Ectodermal cell (in vitro differentiated cells): Measurements from ENCODE around the gene SEZ6.

Experiments
- H3K27ac ChIP-seq: 2 replicates; pipeline ENCODE4 v1.7.0; 2013; ENCODE audit warnings: mild to moderate bottlenecking, low read depth, low read length; ENCODE audit not compliant: insufficient read depth, poor library complexity, severe bottlenecking
- H3K27me3 ChIP-seq: 2 replicates; pipeline ENCODE4 v1.7.0; 2013; ENCODE audit warnings: mild to moderate bottlenecking, low read length; ENCODE audit not compliant: insufficient read depth, control insufficient read depth, poor library complexity, severe bottlenecking
- H3K36me3 ChIP-seq: one replicate; pipeline ENCODE4 v1.7.0; 2013; ENCODE audit warnings: low read length; ENCODE audit not compliant: control insufficient read depth, insufficient read depth
- H3K4me1 ChIP-seq: one replicate; pipeline ENCODE4 v1.7.0; 2013; ENCODE audit warnings: low read length; ENCODE audit not compliant: control insufficient read depth, insufficient read depth
- H3K4me3 ChIP-seq: 2 replicates; pipeline ENCODE4 v1.7.0; 2013; ENCODE audit warnings: low read depth, low read length, control low read depth; ENCODE audit not compliant: insufficient read depth
- H3K9me3 ChIP-seq: 2 replicates; pipeline ENCODE4 v1.7.0; 2013; ENCODE audit warnings: mild to moderate bottlenecking, low read length, moderate library complexity; ENCODE audit not compliant: control insufficient read depth
- WGBS, 2 experiments: methylation state at CpG; one replicate each; pipeline ENCODE4 v1.1.7; 2013; ENCODE audit warnings: missing lambda C conversion rate in 2 of 2; 5-methylcytosine and 5-hydroxymethylcytosine counted together

Gene SEZ6

DNA sequence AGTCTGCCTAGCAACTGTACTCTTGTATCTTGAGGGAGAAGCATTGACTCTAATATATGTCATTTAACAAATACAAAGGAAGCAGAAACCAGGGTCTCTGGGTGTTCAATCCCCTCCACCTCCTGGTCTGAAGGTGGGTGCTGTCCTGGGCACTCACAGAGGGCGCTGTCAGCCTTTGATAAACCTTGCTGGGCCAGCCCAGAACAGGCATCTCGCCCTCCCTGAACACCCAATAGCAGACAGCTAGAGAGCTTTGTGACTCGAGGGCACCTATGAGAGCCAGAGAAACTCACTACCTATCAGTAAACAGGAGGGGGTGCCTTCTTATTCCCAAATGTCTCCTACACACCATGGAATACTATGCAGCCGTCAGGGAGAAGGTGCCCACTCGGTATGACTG lies 30.8 kb upstream of the SEZ6 start:
- Histone ChIP-seq H3K27me3 (no peaks in the 10 kb centered on the region), H3K4me3 (no peak overlapping the region), H3K9me3 (peaks cover 6% of the 10 kb centered on the region), H3K36me3 (no peaks in the 10 kb centered on the region), H3K27ac (no peak overlapping the region), H3K4me1 (peaks cover 46% of the 10 kb centered on the region)
- WGBS, 2 experiments: 82 to 92% methylated on average over 5 of the region's 5 CpGs

- 88 to 91% methylated on average over 1 of the region's 1 CpG for WGBS, 2 experiments
- Histone ChIP-seq H3K9me3 (peaks cover 6% of the 10 kb centered on the region), H3K27me3 (no peaks in the 10 kb centered on the region), H3K4me3 (no peak overlapping the region), H3K36me3 (no peaks in the 10 kb centered on the region), H3K4me1 (peaks cover 40% of the 10 kb centered on the region), H3K27ac (no peak overlapping the region)
Observed at GRCh38 chr17:29034510-29034909, 28.7 kb upstream of the SEZ6 start.

DNA sequence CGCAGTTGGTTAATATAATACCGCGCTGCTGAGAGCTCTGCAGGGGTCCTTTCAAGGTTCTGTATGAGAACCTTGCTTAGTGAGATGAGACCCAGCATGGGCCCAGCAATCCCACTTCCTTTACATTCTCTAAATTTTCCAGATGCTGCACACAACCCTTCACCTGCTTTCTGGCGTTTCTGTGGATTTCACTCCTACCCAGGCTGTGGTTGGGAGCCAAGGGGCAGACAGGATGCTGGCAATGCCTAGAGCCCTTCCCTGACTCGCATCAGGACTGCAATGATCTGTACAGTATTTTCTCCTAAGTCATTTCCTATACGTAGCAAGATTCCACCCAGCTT lies 27.0 kb upstream of the SEZ6 start:
- H3K36me3 ChIP-seq: no peaks in the 10 kb centered on the region
- H3K4me1 ChIP-seq: peaks cover 31% of the 10 kb centered on the region
- peak overlapping the region; percentile 47 for H3K27ac ChIP-seq
- 5 to 8% methylated on average over 5 of the region's 6 CpGs for WGBS, 2 experiments
- no peak overlapping the region for H3K4me3 ChIP-seq
- no peaks in the 10 kb centered on the region for H3K27me3 ChIP-seq
- H3K9me3 ChIP-seq: peaks cover 6% of the 10 kb centered on the region

GRCh38 chr17:29032013-29032856 lies 26.4 kb upstream of the SEZ6 start:
- WGBS, 2 experiments: 11 to 14% methylated on average over 9 to 10 of the region's 11 CpGs
- no peak overlapping the region for H3K4me3 ChIP-seq
- no peaks in the 10 kb centered on the region for H3K36me3 ChIP-seq
- H3K4me1 ChIP-seq: peaks cover 31% of the 10 kb centered on the region
- H3K27ac ChIP-seq: peak overlapping the region; percentile 47
- no peaks in the 10 kb centered on the region for H3K27me3 ChIP-seq
- H3K9me3 ChIP-seq: peaks cover 6% of the 10 kb centered on the region

- no peaks in the 10 kb centered on the region for H3K36me3 ChIP-seq
- H3K27me3 ChIP-seq: no peaks in the 10 kb centered on the region
- H3K4me3 ChIP-seq: no peak overlapping the region
- peaks cover 6% of the 10 kb centered on the region for H3K9me3 ChIP-seq
- H3K4me1 ChIP-seq: peaks cover 30% of the 10 kb centered on the region
- peak overlapping the region; percentile 47 for H3K27ac ChIP-seq
- 35 to 41% methylated on average over 5 of the region's 5 CpGs for WGBS, 2 experiments
Observed at GRCh38 chr17:29031488-29031887, 25.7 kb upstream of the SEZ6 start.

DNA sequence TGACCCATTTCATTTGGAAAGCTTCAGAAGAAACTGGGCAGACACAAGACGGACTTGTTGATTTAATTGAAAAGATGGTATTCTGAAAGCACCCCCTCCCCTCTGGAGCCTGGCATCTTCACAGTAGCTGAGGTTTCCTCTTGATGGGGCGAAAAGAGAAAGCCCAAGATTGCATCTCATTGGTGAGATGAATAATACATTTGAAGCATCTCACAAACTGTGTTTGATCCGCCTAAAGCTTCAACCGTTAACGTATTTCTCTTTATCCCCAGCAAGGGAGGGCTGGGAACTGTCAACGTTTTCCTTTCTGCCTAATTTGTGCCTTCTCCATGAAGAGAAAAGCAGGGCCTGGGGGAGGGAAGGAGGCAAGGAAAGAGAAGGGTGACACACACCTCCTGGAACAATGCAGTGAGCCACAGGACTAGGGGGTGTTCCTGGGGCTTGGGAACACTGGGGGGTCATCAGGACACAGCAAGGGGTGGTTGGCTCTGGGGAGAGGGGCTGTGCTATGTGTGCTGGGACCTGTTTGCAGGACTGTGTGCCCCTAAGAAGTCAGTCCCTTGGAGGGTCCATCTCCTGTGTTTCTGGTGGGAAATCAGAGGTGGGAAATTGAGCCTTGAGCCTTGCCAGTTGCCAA lies 18.6 kb upstream of the SEZ6 start:
- Histone ChIP-seq H3K4me1 (peaks cover 23% of the 10 kb centered on the region), H3K36me3 (no peaks in the 10 kb centered on the region), H3K27ac (no peak overlapping the region), H3K27me3 (no peaks in the 10 kb centered on the region), H3K9me3 (no peaks in the 10 kb centered on the region), H3K4me3 (no peak overlapping the region)
- 87 to 89% methylated on average over 6 of the region's 6 CpGs for WGBS, 2 experiments

GRCh38 chr17:29022074-29022473 lies 16.2 kb upstream of the SEZ6 start:
- Histone ChIP-seq H3K4me3 (no peak overlapping the region), H3K36me3 (no peaks in the 10 kb centered on the region), H3K4me1 (peaks cover 21% of the 10 kb centered on the region), H3K27ac (no peak overlapping the region), H3K9me3 (no peaks in the 10 kb centered on the region), H3K27me3 (no peaks in the 10 kb centered on the region)
- 94% methylated on average over 7 of the region's 7 CpGs for WGBS, 2 experiments

DNA sequence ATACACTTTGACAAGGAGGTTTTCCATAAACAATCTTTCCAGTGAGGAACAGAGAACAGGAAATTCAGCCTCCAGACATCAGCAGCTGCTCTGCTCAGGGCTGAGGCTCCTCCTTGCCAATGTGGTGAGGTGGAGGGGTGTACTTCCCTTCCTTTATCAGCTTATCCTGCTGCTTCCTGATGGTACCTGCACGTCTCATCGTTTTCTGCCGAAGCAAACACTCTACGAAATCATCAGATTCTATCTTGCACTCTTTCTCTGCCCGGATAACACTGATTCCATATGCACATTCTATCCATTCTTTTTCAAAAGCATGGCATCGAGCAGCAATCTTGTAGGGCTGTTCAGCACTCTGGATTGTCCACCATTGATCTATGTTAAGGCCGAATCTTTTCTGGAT lies 15.4 kb upstream of the SEZ6 start:
- Histone ChIP-seq H3K27me3 (no peaks in the 10 kb centered on the region), H3K27ac (no peak overlapping the region)

GRCh38 chr17:29020576-29020975 lies 14.7 kb upstream of the SEZ6 start:
- Histone ChIP-seq H3K27ac (no peak overlapping the region), H3K36me3 (no peaks in the 10 kb centered on the region), H3K27me3 (no peaks in the 10 kb centered on the region), H3K4me1 (peaks cover 21% of the 10 kb centered on the region), H3K4me3 (no peak overlapping the region), H3K9me3 (no peaks in the 10 kb centered on the region)
- 88 to 89% methylated on average over 8 of the region's 8 CpGs for WGBS, 2 experiments

More for the DNA sequence above, 15.4 kb upstream of the SEZ6 start:
- H3K36me3 ChIP-seq: no peaks in the 10 kb centered on the region
- 94 to 95% methylated on average over 7 of the region's 7 CpGs for WGBS, 2 experiments
- H3K4me3 ChIP-seq: no peak overlapping the region
- no peaks in the 10 kb centered on the region for H3K9me3 ChIP-seq
- H3K4me1 ChIP-seq: peaks cover 21% of the 10 kb centered on the region

- Histone ChIP-seq H3K36me3 (no peaks in the 10 kb centered on the region), H3K9me3 (no peaks in the 10 kb centered on the region), H3K4me1 (peaks cover 28% of the 10 kb centered on the region), H3K27ac (no peak overlapping the region), H3K27me3 (no peaks in the 10 kb centered on the region), H3K4me3 (no peak overlapping the region)
- 37 to 44% methylated on average over 39 of the region's 39 CpGs for WGBS, 2 experiments
Observed at GRCh38 chr17:29019475-29020181, 13.8 kb upstream of the SEZ6 start.
